HG03095 (cell line): ENCODE data around the gene LIN7A.
A peak's percentile ranks its signal among the peaks of the same experiment; 100 is the strongest.

Experiments
- ATAC-seq: cut with Tn5 transposase; IDR thresholded peaks from one replicate; pipeline ENCODE4 v1.9.1; 2021; ENCODE audit warnings: moderate library complexity; ENCODE audit not compliant: unreplicated experiment

LIN7A gene, protein sequence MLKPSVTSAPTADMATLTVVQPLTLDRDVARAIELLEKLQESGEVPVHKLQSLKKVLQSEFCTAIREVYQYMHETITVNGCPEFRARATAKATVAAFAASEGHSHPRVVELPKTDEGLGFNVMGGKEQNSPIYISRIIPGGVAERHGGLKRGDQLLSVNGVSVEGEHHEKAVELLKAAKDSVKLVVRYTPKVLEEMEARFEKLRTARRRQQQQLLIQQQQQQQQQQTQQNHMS

DNA sequence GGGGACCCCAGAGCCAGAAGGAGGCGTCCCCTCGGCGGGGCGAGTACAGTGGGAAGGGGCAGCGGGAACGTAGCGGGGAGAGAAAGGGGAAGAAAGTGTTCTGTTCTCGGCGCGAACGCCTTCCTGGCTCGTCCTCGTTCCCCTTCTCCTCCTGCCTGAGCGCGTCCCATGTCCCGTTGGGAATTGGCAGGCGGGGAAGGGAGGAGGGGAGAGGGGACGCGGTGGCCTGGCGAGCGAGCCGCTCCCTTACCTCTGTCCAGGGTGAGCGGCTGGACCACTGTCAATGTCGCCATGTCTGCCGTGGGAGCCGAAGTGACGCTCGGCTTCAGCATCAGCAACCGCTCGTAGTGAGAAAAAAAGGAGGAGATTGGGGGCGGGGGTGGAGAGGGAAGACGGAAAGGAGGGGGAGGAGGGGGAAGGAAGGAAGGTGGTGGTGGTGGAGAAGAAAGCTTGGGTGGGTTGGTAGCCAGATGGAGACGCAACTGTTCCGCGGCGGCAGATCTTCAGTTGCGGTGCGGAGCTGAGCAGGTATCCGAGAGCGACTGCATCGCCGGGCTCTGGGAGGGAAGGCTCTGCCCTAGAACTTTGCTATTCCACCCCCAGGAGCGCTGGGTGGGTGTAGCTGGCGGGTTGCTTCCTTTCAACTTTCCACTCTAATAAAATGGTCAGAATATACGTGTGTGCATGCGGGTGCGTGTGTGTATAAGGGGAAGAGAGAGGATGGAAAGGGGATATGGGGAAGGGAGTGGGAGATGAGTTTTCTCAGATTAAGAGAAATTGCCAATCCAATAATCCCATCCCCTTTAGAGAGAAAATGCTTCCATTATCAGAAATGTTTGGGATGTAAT, at the start of gene LIN7A:
LIN7A (minus strand) TSS at position 544 of the 848 bp plus-strand sequence; CDS start at position 332, 212 bp downstream.
- ATAC-seq = peak; percentile 14

DNA sequence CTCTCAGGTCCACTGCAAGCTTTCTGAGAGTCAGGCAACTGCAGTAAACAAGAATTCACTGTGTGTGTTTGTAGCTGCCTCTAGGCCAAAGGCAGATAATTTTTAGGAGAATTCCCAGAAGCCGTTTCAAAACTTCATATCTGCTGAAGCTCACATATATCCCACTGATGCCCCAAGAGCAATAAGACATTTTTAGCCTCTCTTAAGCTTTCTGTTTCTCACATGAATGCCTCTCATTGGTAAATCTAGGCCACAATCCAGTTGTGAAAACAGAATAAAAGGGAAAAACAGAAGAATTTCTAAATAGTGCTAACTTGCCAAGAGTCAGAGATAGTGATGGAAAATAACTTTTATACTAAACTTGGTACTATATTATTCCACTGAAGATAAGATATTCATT, 48.5 kb upstream of the LIN7A start:
- ATAC-seq = no peak

DNA sequence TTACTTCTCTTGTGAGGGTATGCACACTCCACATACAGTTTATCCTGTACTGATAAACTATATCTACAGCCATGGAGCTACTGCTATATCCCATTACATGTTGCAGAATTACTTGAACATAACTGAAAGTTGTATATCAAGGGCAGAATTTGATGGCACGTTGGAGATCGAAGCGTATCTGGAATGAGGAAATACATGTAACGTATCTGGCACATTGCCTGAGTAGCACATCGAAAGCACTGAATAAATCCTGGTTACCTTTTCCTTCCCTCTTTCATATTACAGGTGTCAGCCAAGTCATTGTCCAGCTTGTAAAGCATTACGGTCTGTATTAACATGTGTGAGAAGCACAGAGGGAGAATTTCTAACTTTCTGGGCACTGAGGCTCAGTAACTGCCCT, 42.1 kb upstream of the LIN7A start:
- no peak for ATAC-seq

DNA sequence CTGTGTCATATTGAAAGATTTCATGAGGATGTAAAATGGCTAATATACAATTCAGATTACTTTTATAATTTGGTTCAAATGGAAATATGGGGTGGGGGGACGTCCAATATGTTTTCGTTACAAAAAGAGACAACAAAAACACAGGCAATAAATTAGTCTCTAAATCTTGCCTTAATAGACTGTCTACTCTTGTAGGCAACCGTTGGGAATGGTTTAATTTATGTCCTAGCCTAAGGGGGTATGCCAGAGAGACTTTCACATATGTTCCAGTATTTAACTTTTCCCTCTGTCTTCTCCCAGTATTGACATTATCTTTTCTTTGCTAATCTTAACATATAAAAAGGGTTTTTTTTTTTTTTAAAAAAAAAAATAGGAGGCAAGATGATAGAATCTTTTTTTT, 41.5 kb upstream of the LIN7A start:
- no peak for ATAC-seq

DNA sequence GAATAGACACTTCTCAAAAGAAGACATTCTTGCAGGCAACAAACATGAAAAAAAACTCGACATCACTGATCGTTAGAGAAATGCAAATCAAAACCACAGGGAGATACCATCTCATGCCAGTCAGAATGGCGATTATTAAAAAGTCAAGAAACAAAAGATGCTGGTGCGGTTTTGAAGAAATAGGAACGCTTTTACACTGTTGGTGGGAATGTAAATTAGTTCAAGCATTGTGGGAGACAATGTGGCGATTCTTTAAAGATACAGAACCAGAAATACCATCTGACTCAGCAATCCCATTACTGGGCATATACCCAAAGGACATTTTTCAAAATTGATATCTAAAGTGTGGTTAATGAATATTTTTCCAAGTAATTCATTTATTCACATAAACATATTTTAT, 39.6 kb upstream of the LIN7A start:
- ATAC-seq = no peak

DNA sequence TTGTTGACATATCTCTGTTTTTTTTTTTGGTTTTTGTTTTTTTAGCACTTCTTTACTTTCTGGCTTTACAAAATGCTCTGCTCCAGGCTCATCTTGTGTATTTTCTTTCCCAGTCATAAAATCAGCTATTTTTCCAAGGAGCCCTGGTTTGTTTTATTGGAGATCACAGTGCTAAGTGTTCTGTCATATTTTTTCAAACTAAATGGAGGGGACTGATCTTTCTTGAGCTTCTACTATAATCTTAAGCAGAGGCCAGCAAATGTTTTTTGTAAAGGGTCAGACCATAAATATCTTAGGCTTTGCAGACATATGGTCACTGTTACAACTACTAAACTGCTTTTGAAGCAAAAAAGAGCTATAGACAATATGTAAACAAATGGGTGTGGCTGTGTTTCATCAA, 30.6 kb upstream of the LIN7A start:
- no peak for ATAC-seq

DNA sequence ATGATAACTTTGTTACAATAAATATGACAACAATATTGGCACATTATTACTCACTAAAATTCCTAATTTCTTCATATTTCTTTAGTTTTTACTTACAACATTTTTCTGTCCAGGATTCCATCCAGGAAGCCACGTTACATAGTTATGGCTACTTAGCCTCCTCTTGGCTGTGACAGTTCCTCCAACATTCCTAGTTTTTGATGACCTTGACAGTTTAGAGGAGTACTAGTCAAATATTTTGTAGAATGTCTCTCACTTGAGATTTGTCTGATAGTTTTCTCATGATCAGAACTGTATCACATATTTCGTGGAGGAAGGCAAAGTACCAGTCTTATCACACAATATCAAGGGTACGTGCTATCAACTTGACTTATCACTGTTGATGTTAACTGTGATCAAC, 29.8 kb upstream of the LIN7A start:
- ATAC-seq = no peak

DNA sequence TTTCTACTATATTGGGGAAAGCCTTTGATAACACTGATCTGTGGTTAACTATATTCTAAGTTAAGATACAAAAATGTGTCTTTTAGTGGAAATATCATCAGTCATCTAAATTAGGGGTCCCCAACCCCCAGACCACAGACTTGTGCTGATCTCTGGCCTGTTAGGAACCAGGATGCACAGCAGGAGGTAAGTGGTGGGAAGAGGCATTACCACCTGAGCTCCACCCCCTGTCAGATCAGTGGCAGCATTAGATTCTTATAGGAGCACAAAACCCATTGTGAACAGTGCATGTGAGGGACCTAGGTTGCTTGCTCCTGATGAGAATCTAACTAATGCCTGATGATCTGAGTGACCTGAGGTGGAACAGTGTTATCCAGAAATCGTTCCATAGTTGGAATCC, 28.3 kb upstream of the LIN7A start:
- no peak for ATAC-seq

DNA sequence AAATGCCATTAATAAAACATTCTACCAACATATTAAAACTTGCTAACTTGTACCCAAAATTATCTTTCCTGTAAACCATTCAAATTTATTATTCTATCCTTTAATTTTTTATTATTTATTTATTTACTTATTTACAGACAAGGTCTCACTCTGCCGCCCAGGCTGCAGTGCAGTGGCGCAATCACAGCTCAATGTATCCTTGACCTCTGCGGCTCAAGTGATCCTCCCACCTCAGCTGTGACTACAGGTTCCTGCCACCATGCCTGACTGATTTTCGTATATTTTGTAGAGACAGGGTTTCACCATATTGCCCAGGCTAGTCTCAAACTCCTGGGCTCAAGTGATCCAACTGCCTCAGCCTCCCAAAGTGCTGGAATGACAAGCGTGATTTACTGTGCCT, 20.4 kb upstream of the LIN7A start:
- no peak for ATAC-seq

DNA sequence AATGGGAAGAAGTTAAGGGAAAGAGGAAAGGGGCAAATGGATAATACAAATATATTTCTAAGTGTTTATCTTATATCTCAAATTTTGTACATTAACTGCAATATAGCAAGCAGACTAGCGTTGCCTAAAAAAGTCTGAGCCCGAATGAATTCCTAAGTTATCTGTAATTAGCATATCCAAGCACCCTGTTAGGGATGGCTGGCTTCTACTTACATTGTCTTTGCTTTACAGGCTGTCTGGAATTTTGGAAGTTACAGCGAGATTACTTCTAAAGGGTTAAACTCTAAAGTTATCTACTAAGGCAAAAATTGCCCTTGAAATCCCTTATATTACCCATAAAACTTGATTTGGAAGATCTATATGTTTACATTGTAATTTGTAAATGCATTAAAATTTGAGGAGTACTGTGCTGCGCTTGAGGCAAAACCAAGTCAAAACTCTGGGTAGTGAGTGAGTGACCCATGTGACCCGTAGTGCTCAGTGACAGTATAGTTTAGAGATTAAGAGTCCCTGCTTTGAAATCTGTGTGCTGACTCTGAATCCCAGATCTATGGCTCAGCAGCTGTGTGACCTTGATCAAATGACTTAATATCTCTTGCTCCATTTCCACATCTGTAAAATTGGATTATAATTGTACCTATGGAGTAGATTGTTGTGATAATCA, 17.3 kb upstream of the LIN7A start:
- ATAC-seq = no peak

DNA sequence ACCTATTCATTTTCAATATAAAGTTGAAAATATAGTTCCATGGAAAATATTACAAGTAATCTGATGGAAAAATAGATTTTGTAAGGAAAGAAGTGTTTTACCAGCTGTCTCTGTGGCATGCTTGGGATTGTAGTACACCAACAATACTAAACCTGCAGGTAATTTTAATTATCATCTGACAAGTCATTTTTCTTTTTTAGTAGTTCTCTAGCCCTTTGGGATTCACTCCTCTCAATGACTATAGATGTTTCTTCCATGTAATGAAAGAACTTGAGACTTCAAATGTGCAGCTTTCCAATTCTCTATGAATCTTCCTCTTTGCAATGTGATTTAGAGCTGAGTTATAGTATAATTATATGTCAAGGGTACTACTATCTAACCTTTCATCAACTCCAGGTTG, 14.7 kb upstream of the LIN7A start:
- no peak for ATAC-seq

DNA sequence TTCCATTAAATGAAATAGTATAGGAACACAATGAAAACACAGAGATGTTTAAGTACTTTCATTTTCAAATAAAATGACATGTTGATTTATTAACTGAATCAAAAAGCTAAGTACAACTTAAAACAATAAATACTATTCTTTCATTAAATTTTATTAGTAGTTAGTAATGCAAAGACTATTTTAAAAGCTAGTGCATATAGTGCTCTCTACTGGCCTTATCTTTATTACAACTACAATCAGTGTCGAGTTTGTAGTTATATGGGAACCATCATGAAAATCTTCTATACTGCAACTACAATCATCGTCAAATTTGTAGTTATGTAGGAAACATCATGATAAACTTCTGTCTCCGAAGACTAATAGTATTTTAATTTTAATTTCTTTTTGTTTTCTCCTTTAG, 8.9 kb upstream of the LIN7A start:
- ATAC-seq = no peak

DNA sequence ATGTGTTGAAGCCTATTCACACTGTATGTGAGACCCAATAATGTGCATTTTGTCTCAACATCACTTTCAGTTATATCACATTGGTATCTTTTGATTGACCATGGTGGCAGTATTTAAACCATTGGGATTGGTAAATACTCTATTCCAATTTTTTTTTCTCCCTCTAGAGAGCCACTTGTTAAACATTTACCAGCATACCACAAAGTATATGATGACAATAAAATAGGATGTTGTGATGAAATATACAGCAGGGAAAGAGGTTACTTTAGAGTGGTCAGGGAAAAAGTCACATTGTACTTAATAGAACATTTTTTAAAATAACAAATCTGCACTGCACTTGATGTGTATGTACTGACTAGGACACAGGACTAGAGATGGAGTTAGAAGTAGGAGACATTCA, 5.6 kb upstream of the LIN7A start:
- no peak for ATAC-seq

DNA sequence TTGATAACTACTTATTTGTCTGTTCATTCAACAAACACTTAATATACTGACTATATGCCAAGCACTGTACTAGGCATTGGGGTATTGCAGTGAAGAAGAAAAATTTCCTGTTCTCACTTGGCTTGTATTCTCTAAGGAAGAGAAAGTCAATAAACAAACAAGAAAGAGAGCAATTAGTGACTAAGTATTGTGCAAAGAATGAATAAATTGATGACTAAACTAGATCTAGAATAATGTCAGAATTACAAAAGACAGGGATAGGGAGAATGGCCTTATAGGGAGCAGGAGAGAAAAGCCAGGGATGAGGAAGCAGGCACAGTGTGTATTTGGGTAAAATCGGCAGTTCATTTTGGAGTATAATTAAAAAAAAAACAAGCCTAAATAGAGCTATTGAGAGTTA, 4.2 kb upstream of the LIN7A start:
- ATAC-seq = no peak

DNA sequence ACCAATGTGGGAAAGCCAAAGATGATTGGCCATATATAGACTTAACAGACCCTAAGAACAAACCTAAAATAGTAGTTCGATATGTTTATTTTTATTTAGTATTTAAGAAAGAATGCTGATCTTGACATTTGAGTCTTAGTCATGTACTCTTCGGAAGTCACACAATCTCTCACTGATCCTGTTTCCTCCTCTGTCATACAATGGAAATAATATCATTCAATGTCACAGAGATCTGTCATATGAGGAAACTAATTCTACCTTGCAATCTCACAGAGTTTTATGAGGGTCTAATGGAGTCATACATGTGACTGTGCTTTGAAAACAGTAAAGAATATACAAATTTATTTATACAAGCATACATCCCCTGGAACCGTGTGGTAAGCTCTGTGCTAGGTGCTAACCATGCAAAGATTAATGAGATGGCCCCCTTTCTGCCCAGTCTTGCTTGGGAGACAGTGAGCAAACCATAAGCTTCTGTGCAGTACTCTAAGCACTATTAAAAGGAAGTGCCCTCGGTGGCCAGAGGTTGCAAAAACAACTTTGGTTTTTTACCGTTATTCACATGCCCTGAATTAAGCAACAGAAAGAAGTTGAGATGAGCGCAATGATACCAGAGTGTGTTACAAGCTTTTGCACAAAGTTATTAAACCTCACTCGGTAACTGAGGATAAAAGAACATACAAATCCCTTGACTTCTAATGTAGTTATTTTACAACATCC, 1.7 kb upstream of the LIN7A start:
- no peak for ATAC-seq

DNA sequence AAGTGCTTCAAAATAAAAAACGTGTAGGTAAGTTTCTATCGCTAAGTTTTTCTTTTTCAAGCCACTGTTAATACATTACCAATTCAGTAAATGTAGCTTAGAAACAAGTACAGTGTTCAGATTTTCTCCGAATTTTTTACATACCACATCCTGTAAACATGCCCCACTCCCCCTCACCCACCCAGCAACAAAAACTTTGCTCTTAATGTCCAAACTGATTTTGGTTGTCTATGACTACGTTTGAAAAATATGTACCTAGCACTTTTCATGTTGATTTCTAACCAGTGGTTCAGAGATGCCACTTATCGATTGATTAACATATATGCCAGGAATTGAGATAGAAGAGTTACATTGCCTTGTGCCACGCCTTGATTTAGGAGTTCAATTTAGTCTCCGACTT, 663 bp upstream of the LIN7A start:
- ATAC-seq = no peak

DNA sequence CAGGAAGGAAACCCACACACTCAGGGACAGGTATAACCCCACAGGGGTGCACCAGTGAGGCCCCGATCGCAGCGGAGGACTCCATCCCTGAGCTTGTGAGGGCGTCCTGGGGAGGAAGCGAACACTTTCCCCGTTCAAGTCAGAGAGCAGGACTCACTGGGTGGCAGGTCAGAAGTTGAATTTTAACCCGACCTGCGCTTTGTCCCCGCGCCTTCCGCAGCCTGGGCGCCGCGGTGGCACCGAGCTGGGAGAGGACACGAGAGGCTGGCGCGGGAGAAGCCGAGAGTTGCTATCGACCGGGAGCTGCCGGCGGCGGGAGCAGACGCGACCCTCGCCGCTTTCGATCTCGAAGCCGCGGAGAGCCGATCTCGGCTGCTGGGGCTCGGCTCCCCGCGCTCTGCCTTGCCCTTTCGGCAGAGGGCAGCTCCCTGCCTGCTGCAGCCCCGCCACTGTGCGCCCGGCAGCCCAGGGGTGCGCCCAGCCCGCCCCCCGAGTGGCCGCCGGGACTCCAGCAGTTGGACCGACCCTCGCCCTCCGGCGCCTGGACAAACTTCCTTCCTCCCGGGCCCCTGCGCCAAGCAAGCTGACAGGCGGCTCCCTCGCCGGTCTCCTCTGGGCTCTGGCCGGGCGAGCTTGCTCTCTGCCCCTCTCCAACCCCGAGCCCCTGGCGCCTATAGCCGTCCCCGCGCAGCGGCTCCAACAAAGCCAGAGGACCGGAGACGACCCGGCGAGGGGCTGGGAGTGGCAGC, 918 bp downstream of the LIN7A start:
- peak; percentile 52 for ATAC-seq

DNA sequence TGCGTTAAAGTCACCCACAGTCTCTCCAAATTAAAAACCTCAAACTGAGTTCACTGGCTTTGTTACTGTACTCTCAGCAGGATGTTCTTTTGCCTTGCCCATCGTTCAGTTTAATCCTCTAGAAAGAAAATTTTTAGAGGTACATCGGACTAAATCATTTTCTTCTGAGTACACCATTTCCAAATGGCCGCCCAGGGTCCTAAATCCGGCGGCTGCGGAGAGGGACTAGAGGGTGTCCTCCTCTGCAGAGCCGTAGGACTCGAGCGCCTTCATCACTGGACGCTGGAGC, 1.4 kb downstream of the LIN7A start:
- no peak for ATAC-seq

DNA sequence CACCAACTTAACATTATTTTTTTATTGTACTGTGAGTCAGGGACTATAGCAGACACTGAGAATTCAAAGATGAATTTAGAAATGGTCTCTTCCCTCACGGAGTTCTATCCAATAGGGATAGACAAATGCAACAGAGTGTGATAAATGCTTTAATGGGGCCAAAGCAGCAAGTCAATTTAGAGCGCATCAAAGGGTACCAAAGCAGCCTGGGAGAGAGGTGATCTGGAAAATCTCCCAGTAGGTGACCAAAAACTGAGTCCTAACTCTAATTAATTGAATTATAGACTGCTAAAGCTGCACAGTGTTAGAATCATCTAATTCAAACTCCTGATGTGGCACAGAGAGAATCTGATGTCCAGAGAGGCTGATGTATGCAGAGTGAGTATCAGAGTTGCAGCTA, 2.6 kb downstream of the LIN7A start:
- ATAC-seq = no peak

DNA sequence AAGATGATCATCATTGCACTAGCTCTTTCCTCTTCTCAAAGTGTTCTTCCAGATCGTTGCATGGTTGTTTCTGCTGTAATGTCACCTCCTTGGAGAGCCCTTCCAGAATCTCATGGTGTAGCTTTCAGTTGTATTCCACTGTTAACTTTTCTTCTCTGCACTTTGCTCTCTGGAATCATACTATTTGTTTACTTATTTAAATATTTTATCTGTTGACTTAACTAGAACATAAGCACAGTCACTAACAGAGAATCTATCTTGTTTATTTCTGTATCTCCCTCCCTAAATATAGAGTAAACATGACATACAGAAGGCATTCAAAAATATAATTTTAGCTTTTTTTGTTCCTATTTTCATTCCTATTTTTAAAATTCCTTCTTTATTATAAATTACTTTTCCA, 11.8 kb downstream of the LIN7A start:
- no peak for ATAC-seq

DNA sequence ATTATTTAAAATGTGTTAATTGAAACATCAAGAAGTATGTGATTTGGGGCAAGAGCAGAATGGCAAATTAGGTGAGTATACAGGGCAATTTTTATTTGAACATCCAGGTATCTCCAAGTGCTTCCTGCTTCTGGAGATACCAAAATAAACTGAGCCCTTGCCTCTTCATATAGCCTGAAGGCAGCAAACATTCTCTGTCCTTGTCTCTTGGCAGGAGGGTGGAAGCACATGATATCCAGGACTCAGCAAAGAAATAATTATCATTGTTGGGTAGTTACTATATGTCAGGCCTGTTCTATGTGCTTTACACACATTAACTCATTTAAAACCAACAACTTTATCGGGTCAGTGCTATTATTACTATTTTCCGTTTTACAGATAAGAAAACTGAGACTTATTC, 12.5 kb downstream of the LIN7A start:
- ATAC-seq = no peak
